K562 (cell line): ENCODE data around the gene PLXDC2. TPM values are rescaled to one million over a fixed set of nuclear protein-coding genes. Genes with fewer than 3 reads are reported as not detected.

Source experiments
- ATAC-seq: fragments of 200-7000 bp; cut with Tn5 transposase; 3 replicates; pipeline ENCODE4 v1.9.1; 2020; ENCODE audit warnings: moderate library complexity
- BruUV-seq: library from RNA; stranded (reverse); fragments of 400-500 nt; replicated peaks from 2 replicates; lab custom pipeline; 2021; lab: Mats Ljungman, UMichigan
- CTCF ChIA-PET: fragments of 300-600 bp; formaldehyde crosslinking; extraction: SDS; loops from one replicate; lab custom pipeline; 2021; ENCODE audit warnings: low intra/inter-chr PET ratio; lab: Yijun Ruan, JAX
- POLR2A ChIA-PET: fragments of 300-600, 350-650 bp; sonication (Branson Sonifier 250); formaldehyde crosslinking; extraction: SDS; loops from one replicate; lab custom pipeline; 2021; ENCODE audit warnings: antibody characterized with exemption, inconsistent platforms; lab: Yijun Ruan, JAX
- DNase-seq, 4 experiments: peaks; one replicate each; pipeline versions ENCODE4 v3.0.0 to v3.0.0-alpha.2; 2011 to 2018; ENCODE audit warnings: low spot score in 3 of 4, mixed read lengths in 3 of 4; ENCODE audit errors: extremely low read depth in 1 of 4
- FAIRE-seq: peaks from 2 replicates; lab custom pipeline; 2011; peaks lifted over from hg19 to GRCh38; lab: Jason Lieb, UNC
- H2AFZ ChIP-seq: 2 replicates; pipeline ENCODE4 v1.6.0; 2011; ENCODE audit warnings: low read depth, low read length, control low read depth, inconsistent platforms
- H3K27ac ChIP-seq: fragments of 200-600 bp; 3 replicates; pipeline ENCODE4 v1.8.0; 2011; ENCODE audit warnings: low read depth, mild to moderate bottlenecking, control low read depth, inconsistent platforms, low read length, moderate library complexity, mixed read lengths; ENCODE audit errors: extremely low read depth
- H3K27me3 ChIP-seq, 2 experiments: fragments of 300-600 bp in 1 of 2; 2 replicates in 1 of 2; 3 replicates in 1 of 2; pipeline versions ENCODE4 v1.6.0 to v1.8.0; 2011; ENCODE audit warnings: inconsistent platforms in 2 of 2, low read length in 2 of 2, mild to moderate bottlenecking in 1 of 2, mixed read lengths in 1 of 2, moderate library complexity in 1 of 2; ENCODE audit not compliant: control insufficient read depth in 2 of 2, insufficient read depth in 2 of 2
- H3K36me3 ChIP-seq: fragments of 300-600 bp; 3 replicates; pipeline ENCODE4 v1.8.0; 2011; ENCODE audit warnings: mild to moderate bottlenecking, low read length, inconsistent platforms; ENCODE audit not compliant: control insufficient read depth, insufficient read depth
- H3K4me1 ChIP-seq, 2 experiments: fragments of 200-600 bp in 1 of 2; replicated peaks in 1 of 2; 2 replicates in 1 of 2; 3 replicates in 1 of 2; pipeline versions ENCODE4 v1.5.1 to v1.8.0; 2011; ENCODE audit warnings: inconsistent platforms in 2 of 2, low read length in 2 of 2, mild to moderate bottlenecking in 1 of 2, mixed read lengths in 1 of 2, moderate library complexity in 1 of 2; ENCODE audit not compliant: control insufficient read depth in 2 of 2, insufficient read depth in 2 of 2
- H3K4me2 ChIP-seq: 2 replicates; pipeline ENCODE4 v1.6.1; 2011; ENCODE audit warnings: low read length, control low read depth, inconsistent platforms, mixed read lengths; ENCODE audit not compliant: insufficient read depth
- H3K4me3 ChIP-seq: fragments of 200-600 bp; sonication (generic), shearing (Covaris generic); 2 replicates; pipeline ENCODE4 v1.5.1; 2016; ENCODE audit warnings: control low read depth, inconsistent platforms
- H3K79me2 ChIP-seq: fragments of 200-600 bp; 3 replicates; pipeline ENCODE4 v1.8.0; 2011; ENCODE audit warnings: low read length, inconsistent platforms; ENCODE audit not compliant: control insufficient read depth, insufficient read depth
- H3K9ac ChIP-seq, 2 experiments: 2 replicates each; pipeline versions ENCODE4 v1.6.0 to v1.6.1; 2011; ENCODE audit warnings: low read depth in 2 of 2, low read length in 2 of 2, control low read depth in 1 of 2, inconsistent platforms in 1 of 2, mild to moderate bottlenecking in 1 of 2, mixed read lengths in 1 of 2; ENCODE audit not compliant: insufficient read depth in 1 of 2
- H3K9me1 ChIP-seq: one replicate; pipeline ENCODE4 v1.6.0; 2011; ENCODE audit warnings: inconsistent platforms, mild to moderate bottlenecking, low read length, moderate library complexity; ENCODE audit not compliant: control insufficient read depth, insufficient read depth
- H3K9me3 ChIP-seq: replicated peaks from 2 replicates; pipeline ENCODE4 v1.5.1; 2011; ENCODE audit warnings: low read depth, low read length, inconsistent platforms; ENCODE audit not compliant: control insufficient read depth, insufficient read depth
- H4K20me1 ChIP-seq: replicated peaks from 2 replicates; pipeline ENCODE4 v1.6.1; 2011; ENCODE audit warnings: low read length, inconsistent platforms, mixed read lengths; ENCODE audit not compliant: control insufficient read depth, insufficient read depth
- CAMTA2 ChIP-seq: fragments of 250-450 bp; sonication (Bioruptor Pico); conservative IDR thresholded peaks from 2 replicates; pipeline ENCODE4 v1.5.1; 2022
- HDGF ChIP-seq: fragments of 450-650 bp; IDR thresholded peaks from 2 replicates; pipeline ENCODE4 v1.6.1; 2016
- KDM4B ChIP-seq, 2 experiments: fragments of 450-650 bp in 1 of 2; sonication (generic) in 1 of 2; IDR thresholded peaks; 2 replicates each; pipeline ENCODE4 v1.6.1; 2016 to 2017; ENCODE audit warnings: borderline replicate concordance in 2 of 2, antibody characterized with exemption in 1 of 2, low read depth in 1 of 2, mild to moderate bottlenecking in 1 of 2
- MYC ChIP-seq, 2 experiments: fragments of 250-450 bp in 1 of 2; sonication (Bioruptor Pico) in 1 of 2; IDR thresholded peaks; 2 replicates each; pipeline versions ENCODE4 v1.5.1 to v1.6.1; 2012 to 2021; ENCODE audit warnings: low read depth in 2 of 2, borderline replicate concordance in 1 of 2, improper control_type of control experiment in 1 of 2, low read length in 1 of 2, mild to moderate bottlenecking in 1 of 2, moderate library complexity in 1 of 2
- NFE2 ChIP-seq: IDR thresholded peaks from 2 replicates; pipeline ENCODE4 v1.6.1; 2014; ENCODE audit warnings: antibody characterized with exemption, low read depth
- PHTF2 ChIP-seq: fragments of 250-450 bp; sonication (Bioruptor Pico); IDR thresholded peaks from 2 replicates; pipeline ENCODE4 v1.5.0; 2021; ENCODE audit warnings: mild to moderate bottlenecking
- POLR2H ChIP-seq: IDR thresholded peaks from 2 replicates; pipeline ENCODE4 v1.6.1; 2016; ENCODE audit warnings: missing genetic modification characterization, low read depth, mild to moderate bottlenecking, control low read depth, missing compliant biosample characterization, moderate library complexity
- SIRT6 ChIP-seq: IDR thresholded peaks from one replicate; pipeline ENCODE4 v1.6.1; 2012; ENCODE audit warnings: low read depth, mild to moderate bottlenecking, control low read depth, inconsistent platforms, low read length, moderate library complexity
- TAF7 ChIP-seq: fragments of 450-650 bp; IDR thresholded peaks from 2 replicates; pipeline ENCODE4 v1.6.1; 2016; ENCODE audit warnings: missing genetic modification characterization, missing compliant biosample characterization
- ZNF134 ChIP-seq: fragments of 250-450 bp; sonication (Bioruptor Pico); conservative IDR thresholded peaks from 2 replicates; pipeline ENCODE4 v1.4.0; 2020
- ZNF253 ChIP-seq: fragments of 250-450 bp; sonication (Bioruptor Pico); conservative IDR thresholded peaks from 2 replicates; pipeline ENCODE4 v1.6.1; 2021; ENCODE audit warnings: mild to moderate bottlenecking
- ZNF398 ChIP-seq: fragments of 250-450 bp; sonication (Bioruptor Pico); IDR thresholded peaks from 2 replicates; pipeline ENCODE4 v1.8.0; 2021; ENCODE audit warnings: moderate library complexity, mild to moderate bottlenecking, inconsistent platforms
- WGBS: fragments of 100-300 bp; shearing (Covaris generic); methylation state at CpG from one replicate; pipeline ENCODE4 v1.1.6; 2016; ENCODE audit warnings: low coverage, mixed read lengths; ENCODE audit not compliant: insufficient coverage; ENCODE audit errors: missing lambda C conversion rate; 5-methylcytosine and 5-hydroxymethylcytosine counted together
- in situ Hi-C: fragments of 300-500 bp; cut with MboI; formaldehyde crosslinking; loops from 4 replicates; pipeline ENCODE4 v1.15.0; 2018; ENCODE audit warnings: inconsistent platforms, mixed read lengths
- intact Hi-C: fragments of 100-400 bp; cut with micrococcal nuclease; formaldehyde crosslinking; loops from 2 replicates; pipeline ENCODE4 v1.14.2; 2022
- polyA plus RNA-seq, 8 experiments: library from polyadenylated mRNA; depleted of rRNA in 4 of 8; stranded (reverse) in 5 of 8; unstranded in 3 of 8; fragments of >200 nt; fragmentation: Nextera tagmentation in 2 of 8; fragmentation: Illumina TruSeq in 1 of 8; extraction: Ambion mirVana in 2 of 8; extraction: Trizol in 1 of 8; gene quantifications; 2 replicates each; pipeline versions ENCODE4 v1.2.1 to v1.2.3, GENCODE V29; 2011 to 2014; ENCODE audit warnings: inconsistent platforms in 1 of 8, missing spikeins in 1 of 8
- total RNA-seq, 7 experiments: library from RNA; depleted of rRNA in 6 of 7; stranded (reverse); fragments of >200 nt in 6 of 7; fragmentation: Illumina TruSeq in 2 of 7; extraction: Trizol in 2 of 7; gene quantifications; 2 replicates each; pipeline versions ENCODE4 v1.2.1 to v1.2.3, GENCODE V29; 2011 to 2021; ENCODE audit warnings: low replicate concordance in 1 of 7
- TF ChIP-seq, protein P1 (sequence below): fragments of 450-650 bp; formaldehyde crosslinking; IDR thresholded peaks from 2 replicates; pipeline ENCODE4 v1.4.0; 2020; ENCODE audit warnings: mild to moderate bottlenecking, mixed read lengths
- TF ChIP-seq, protein P2 (sequence below): fragments of 250-450 bp; sonication (Bioruptor Pico); IDR thresholded peaks from 2 replicates; pipeline ENCODE4 v1.5.0; 2022; ENCODE audit warnings: mild to moderate bottlenecking

Gene PLXDC2
- total and polyA plus RNA-seq, 9 of the 15 experiments (the other 6 are each of a cell fraction or from before 2014, with no cell fraction given) = 0.01 to 0.33 (median 0.10) TPM; not detected in 3

- no TSS peak for BruUV-seq
- intact Hi-C loops (no loop called here), in situ Hi-C loops (no loop called here)
- Histone ChIP-seq H3K9ac (no peak overlapping the region), H3K27me3 (no peaks in the 10 kb centered on the region), H3K4me2 (no peak overlapping the region), H3K4me3 (no peak overlapping the region), H2AFZ (no peak overlapping the region), H4K20me1 (no peaks in the 10 kb centered on the region), H3K9me3 (no peaks in the 10 kb centered on the region), H3K27ac (no peak overlapping the region), H3K79me2 (no peaks in the 10 kb centered on the region), H3K4me1 (no peaks in the 10 kb centered on the region), H3K36me3 (no peaks in the 10 kb centered on the region), H3K9me1 (no peaks in the 10 kb centered on the region)
- WGBS = 3% methylated on average over 3 of the region's 3 CpGs
- FAIRE-seq (no peak), DNase-seq (no peak), ATAC-seq (no peak)
- ChIA-PET POLR2A (no interaction called here), CTCF (no interaction called here)
- no peak for TF ChIP-seq POLR2H (tag)
- TF ChIP-seq ZNF398 (CRISPR knock-in tag) = no peak
- TF ChIP-seq CAMTA2 (CRISPR knock-in tag) = no peak
- TF ChIP-seq ZNF134 (CRISPR knock-in tag) = no peak
- no peak for TF ChIP-seq ZNF253 (CRISPR knock-in tag)
- TF ChIP-seq, protein P1, sequence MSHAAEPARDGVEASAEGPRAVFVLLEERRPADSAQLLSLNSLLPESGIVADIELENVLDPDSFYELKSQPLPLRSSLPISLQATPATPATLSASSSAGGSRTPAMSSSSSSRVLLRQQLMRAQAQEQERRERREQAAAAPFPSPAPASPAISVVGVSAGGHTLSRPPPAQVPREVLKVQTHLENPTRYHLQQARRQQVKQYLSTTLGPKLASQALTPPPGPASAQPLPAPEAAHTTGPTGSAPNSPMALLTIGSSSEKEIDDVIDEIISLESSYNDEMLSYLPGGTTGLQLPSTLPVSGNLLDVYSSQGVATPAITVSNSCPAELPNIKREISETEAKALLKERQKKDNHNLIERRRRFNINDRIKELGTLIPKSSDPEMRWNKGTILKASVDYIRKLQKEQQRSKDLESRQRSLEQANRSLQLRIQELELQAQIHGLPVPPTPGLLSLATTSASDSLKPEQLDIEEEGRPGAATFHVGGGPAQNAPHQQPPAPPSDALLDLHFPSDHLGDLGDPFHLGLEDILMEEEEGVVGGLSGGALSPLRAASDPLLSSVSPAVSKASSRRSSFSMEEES (CRISPR knock-in tag) = no peak
- no peak for TF ChIP-seq SIRT6
- TF ChIP-seq MYC (IDR thresholded peaks at IDR 0.05; ENCODE audit: low read depth, low read length) = no peak
- no peak for TF ChIP-seq MYC (CRISPR knock-in tag; IDR thresholded peaks at IDR 0.05; ENCODE audit: borderline replicate concordance, low read depth)
- no peak for TF ChIP-seq TAF7 (tag)
- TF ChIP-seq KDM4B (IDR thresholded peaks at IDR 0.05; ENCODE audit: borderline replicate concordance in 2 of 2, low read depth in 1 of 2) = no peak
- TF ChIP-seq, protein P2, sequence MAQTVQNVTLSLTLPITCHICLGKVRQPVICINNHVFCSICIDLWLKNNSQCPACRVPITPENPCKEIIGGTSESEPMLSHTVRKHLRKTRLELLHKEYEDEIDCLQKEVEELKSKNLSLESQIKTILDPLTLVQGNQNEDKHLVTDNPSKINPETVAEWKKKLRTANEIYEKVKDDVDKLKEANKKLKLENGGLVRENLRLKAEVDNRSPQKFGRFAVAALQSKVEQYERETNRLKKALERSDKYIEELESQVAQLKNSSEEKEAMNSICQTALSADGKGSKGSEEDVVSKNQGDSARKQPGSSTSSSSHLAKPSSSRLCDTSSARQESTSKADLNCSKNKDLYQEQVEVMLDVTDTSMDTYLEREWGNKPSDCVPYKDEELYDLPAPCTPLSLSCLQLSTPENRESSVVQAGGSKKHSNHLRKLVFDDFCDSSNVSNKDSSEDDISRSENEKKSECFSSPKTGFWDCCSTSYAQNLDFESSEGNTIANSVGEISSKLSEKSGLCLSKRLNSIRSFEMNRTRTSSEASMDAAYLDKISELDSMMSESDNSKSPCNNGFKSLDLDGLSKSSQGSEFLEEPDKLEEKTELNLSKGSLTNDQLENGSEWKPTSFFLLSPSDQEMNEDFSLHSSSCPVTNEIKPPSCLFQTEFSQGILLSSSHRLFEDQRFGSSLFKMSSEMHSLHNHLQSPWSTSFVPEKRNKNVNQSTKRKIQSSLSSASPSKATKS = no peak
- TF ChIP-seq NFE2 = no peak
- no peak for TF ChIP-seq PHTF2 (CRISPR knock-in tag)
- no peak for TF ChIP-seq HDGF
Observed at GRCh38 chr10:19840776-19841175, 24.5 kb downstream of the PLXDC2 start.
